OCI-M2 (cell line): ENCODE data around the gene GVQW3.
"Not testable (repeated sequence)": the region's sequence is repeated elsewhere in the genome, so short reads cannot be mapped to it uniquely, and the experiment has no call there.

ENCODE experiments used
- DNase-seq: peaks from one replicate; lab custom pipeline; 2025; ENCODE audit not compliant: unreplicated experiment; lab: John Stamatoyannopoulos, UW

Gene GVQW3

DNA sequence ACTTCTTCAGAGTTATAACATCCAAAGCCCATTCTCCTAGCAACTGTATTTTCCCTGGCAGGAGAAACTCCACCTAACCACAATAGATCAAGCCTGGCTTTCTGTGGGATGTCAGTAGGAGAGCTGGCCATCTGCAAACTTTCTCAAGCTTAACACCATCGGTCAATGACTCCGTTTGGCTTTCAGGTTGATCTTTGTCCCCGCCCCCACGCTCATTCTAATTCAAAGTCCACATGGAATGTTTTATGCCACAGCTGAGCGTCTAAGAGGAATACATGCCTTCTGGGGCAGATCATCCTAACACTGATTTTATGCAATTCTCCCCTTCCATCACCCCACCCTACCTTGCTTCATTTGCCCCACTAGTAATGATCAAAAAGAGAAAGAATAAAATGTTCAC is 4.8 kb downstream of the GVQW3 start:
- no peak for DNase-seq

DNA sequence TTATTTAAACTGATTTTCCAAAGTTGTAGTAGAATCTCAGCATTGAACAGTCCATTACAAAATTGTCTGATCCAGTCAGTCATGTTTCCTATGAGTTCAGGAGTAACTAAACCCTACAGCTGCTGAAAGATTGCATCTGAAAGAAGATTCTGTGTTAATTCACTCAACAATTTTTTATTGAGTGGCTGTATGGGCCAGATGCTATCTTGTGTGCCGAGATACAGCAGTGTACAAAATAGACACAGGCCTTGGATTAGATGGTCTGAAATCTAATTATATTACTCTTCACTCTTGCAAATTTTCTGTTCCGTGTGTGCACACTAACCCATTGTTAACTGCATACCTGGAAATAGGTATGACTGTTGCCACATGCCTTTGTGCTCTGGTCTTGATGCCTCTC is 7.3 kb downstream of the GVQW3 start:
- DNase-seq = no peak

- DNase-seq = no peak
These were observed 9.9 kb downstream of the GVQW3 start for GRCh38 chr11:76391021-76391420.

DNA sequence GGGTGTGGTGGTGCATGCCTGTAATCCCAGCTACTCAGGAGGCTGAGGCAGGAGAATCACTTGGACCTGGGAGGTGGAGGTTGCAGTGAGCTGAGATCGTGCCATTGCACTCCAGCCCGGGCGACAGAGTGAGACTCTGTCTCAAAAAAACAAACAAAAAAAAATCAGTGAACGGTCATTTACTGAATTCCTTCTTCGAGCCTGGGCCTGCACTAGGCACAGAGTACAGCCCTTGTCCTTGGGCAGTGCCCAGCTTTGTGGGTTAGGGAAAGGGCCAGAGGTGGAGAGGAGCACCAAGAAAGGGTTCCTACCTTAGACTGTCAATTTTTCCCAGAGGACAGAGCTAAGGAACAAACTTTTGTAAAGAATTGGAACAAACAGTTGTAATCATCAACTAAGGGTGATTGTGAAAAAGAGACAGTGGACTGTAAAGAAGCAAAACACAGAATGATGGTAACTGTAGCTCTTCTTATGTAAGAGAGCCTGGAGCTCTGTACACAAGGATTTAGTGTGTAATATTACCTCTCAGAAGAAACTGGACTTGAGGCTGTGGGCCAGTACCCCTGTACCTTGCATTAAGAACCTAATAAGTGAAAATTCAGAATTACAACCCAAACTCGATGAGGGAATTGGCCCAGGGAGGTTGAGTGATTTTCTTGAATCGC is 10.8 kb downstream of the GVQW3 start:
- no peak for DNase-seq

DNA sequence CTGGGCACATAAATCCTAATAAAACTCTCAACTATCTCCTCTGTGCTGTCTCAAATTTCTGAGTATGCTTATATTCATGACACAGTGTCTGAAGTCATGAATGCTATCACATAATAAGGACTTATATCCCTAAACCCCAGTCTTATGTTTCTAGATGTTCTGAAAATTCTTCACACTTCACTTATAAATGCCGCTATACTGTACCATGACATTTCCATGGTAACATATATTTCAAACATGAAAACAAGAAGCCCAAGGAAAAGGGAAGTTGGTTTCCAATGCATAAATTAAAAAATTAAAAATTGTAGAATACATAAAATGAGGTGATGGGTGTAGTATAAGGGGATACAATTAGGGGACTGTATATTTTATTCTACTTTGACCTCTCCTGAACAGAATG is 11.7 kb downstream of the GVQW3 start:
- DNase-seq = no peak

DNA sequence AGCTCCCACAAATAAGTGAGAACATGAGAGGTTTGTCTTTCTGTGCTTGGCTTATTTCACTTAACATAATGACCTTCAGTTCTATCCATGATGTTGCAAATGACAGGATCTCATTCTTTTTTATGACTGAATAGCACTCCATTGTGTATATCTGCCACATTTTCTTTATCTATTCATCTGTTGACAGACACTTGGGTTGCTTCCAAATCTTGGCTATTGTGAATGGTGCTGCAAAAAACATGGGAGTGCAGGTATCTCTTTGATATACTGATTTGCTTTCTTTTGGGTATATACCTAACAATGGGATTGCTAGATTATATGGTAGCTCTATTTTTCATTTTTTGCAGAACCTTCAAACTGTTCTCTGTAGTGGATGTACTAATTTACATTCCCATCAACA is 13.3 kb downstream of the GVQW3 start:
- DNase-seq = no peak

GRCh38 chr11:76395296-76395695 is 14.2 kb downstream of the GVQW3 start:
- no peak for DNase-seq

- DNase-seq = no peak
These were observed 16.3 kb downstream of the GVQW3 start for GRCh38 chr11:76397383-76397782.

- DNase-seq = no peak
These were observed 19.8 kb downstream of the GVQW3 start for GRCh38 chr11:76400967-76401366.

- not testable (repeated sequence) for DNase-seq
These were observed 20.4 kb downstream of the GVQW3 start for GRCh38 chr11:76401484-76401883.

- DNase-seq = no peak
These were observed 25.2 kb downstream of the GVQW3 start for GRCh38 chr11:76406359-76406758.

- no peak for DNase-seq
These were observed 27.2 kb downstream of the GVQW3 start for GRCh38 chr11:76408171-76408965.

DNA sequence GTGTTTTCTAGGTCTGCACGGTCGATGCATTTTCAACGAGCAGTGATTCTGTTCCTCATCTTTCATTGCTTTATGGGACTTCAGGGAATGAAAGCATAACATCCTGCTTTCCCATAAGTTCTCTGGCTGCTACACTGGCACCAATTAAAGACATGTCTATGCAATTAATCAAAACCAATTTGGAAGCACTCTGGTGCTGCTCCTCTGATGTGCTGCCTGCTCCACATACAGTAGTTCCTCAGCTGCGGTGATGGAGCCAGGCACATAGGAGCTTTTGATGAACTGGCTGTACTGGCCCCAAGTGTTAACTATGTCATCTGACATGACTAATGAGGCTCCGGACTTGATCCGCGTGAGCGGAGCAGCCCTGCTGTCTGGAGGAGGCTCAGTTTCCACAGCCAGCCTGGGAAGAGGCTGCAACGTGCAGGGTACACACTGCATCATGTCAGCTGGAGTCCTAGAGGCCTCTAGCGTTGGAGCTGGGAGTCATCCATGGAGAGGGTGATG is 29.8 kb downstream of the GVQW3 start:
- DNase-seq = no peak

DNA sequence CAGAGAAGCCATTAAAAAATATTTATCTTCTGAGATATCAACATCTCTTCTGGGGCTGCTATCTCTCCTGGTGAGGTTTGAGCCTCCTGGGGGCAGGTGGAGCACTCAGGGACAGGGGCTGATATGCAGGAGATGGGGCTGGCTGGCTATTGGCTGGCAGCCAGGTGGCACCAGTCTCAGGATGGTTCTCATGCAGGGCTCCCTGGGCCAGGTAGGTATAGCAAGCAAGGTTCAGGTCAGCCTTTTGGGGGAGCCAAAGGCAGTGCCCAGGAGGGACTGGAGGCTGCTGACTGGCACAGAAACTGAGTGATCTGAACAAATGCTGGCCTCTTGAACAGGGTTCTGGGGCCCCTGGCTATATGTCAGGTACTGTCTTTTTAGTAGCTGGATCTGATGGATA is 34.0 kb downstream of the GVQW3 start:
- DNase-seq = no peak

- DNase-seq = no peak
These were observed 38.8 kb downstream of the GVQW3 start for GRCh38 chr11:76419896-76420295.

- no peak for DNase-seq
These were observed 43.3 kb downstream of the GVQW3 start for GRCh38 chr11:76424379-76424778.

DNA sequence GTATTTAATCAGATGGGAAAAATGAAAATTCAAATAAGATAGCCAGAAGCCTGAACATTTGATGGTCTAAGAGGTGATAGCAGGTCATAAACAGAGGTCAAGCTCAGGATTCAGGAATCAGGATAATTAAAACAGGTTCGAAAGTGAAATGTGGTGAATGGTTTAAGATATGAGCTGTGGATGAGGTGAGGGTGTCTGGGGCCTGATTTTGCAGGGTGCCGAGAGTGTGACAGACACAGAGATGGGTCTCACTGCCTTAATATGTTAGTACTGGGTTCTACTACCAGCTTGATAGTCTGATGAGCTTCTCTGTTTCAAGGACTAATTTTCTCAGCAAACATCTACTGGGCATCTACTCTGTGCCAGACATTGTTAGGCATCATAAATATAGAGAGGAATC is 43.8 kb downstream of the GVQW3 start:
- no peak for DNase-seq

DNA sequence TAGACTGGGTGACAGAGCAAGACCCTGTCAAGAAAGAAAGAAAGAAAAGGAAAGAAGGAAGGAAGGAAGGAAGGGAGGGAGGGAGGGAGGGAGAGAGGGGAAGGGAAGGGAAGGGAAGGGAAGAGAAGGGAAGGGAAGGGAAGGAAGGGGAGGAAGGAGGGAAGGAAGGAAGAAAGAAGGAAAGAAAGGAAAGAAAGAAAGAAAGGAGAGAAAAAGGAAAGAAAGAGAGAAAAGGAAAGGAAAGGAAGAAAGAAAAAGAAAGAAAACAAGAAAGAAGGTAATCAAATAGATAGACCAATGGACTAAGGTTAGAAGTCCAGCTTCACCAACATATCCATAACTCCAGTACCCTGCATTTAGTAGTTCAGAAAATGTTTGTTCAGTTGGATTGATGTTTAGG is 45.5 kb downstream of the GVQW3 start:
- DNase-seq = no peak

DNA sequence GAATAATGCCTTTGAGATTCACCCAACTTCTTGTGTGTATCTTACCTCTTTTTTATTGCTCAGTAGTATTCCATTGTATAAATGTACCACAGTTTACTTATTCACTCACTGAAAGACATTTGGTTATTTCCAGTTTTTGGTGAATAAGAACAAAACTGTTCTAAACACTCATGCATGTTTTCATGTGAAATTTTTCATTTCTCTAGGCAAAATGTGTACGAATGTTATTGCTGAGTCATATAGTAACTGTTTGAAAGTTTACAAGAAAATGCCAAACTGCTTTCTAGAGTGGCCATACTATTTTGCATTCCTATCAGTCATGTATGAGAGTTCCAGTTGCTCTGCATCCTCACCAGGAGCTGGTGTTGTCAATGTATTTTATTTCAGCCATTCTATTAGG is 54.9 kb downstream of the GVQW3 start:
- no peak for DNase-seq

DNA sequence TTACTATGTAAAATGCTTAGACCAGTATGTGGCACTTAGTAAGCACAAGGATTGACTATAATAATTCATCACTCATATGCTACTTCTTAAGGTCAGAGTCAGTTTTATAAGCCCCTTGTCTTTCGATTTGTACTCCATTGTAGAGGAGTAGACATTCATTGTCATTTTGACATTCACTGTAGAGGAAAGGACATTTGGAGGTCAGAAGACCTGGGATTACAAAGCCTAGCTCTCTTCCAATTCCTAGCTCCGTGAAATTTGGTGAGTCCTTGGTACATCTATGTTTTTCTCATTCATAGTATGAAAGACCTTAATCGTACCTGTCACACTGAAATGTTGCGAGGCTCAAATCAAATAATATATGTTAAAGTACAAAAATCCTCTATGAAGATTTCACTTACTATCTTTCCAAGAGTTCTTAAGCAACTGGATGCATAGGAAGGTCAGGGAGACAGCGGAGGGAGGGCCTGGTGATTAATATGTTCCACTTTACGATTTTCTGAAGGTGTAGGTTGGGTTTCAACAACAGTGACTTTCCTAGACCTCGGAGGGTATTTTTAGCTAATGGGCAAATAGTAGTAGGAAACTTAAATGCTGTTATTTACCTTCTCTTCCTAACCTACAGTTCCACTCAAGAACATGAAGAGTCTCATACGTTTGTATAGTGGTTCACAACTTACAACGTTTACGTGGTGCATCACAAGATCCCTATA is 62.3 kb downstream of the GVQW3 start:
- no peak for DNase-seq

DNA sequence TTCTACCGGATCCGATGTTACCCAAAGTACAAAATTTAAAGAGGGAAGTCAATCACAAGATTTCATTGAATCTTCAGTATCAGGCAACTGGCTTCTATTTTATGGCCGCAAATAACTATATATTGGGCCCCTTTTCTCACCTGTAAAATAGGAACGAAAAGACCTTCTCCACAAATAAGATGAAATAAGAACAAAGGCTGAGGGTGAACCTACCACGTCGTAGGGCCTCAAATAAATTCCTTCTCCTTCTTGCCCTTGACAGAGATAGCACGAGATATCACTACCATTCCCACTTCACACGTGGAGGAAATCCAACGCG is 62.9 kb downstream of the GVQW3 start:
- no peak for DNase-seq
